Loucy (cell line): ENCODE data around the gene CFP.

Source experiments
- H2AFZ ChIP-seq: fragments of 200-600 bp; sonication (generic); 2 replicates; pipeline ENCODE4 v1.6.0; 2016; ENCODE audit warnings: antibody characterized with exemption, mild to moderate bottlenecking, low read length, moderate library complexity
- H3F3A ChIP-seq: fragments of 200-600 bp; 2 replicates; pipeline ENCODE4 v1.6.0; 2016; ENCODE audit warnings: antibody characterized with exemption, low read depth, mild to moderate bottlenecking
- H3K27me3 ChIP-seq: fragments of 200-600 bp; sonication (generic); 2 replicates; pipeline ENCODE4 v1.6.1; 2014; ENCODE audit warnings: low read length, mild to moderate bottlenecking; ENCODE audit not compliant: insufficient read depth, poor library complexity, severe bottlenecking
- H3K36me3 ChIP-seq: fragments of 200-600 bp; sonication (generic); 2 replicates; pipeline ENCODE4 v1.6.1; 2016; ENCODE audit warnings: low read length; ENCODE audit not compliant: insufficient read depth
- H3K4me1 ChIP-seq: fragments of 200-600 bp; sonication (generic); 2 replicates; pipeline ENCODE4 v1.5.1; 2014; ENCODE audit warnings: low read length, mild to moderate bottlenecking; ENCODE audit not compliant: insufficient read depth, poor library complexity, severe bottlenecking
- H3K4me2 ChIP-seq: fragments of 200-600 bp; sonication (generic); 2 replicates; pipeline ENCODE4 v1.6.0; 2014; ENCODE audit warnings: antibody characterized with exemption, low read length, low read depth, mild to moderate bottlenecking; ENCODE audit not compliant: poor library complexity, severe bottlenecking
- H3K4me3 ChIP-seq: fragments of 200-600 bp; sonication (generic); 2 replicates; pipeline ENCODE4 v1.5.1; 2014; ENCODE audit warnings: low read length, mild to moderate bottlenecking, mixed read lengths; ENCODE audit not compliant: poor library complexity, severe bottlenecking
- H3K79me2 ChIP-seq: fragments of 200-600 bp; sonication (generic); 2 replicates; pipeline ENCODE4 v1.6.1; 2014; ENCODE audit warnings: low read length; ENCODE audit not compliant: insufficient read depth
- H3K9ac ChIP-seq: fragments of 200-600 bp; sonication (generic); 2 replicates; pipeline ENCODE4 v1.6.0; 2014; ENCODE audit warnings: mild to moderate bottlenecking, low read depth, low read length, moderate library complexity; ENCODE audit not compliant: poor library complexity, severe bottlenecking
- H3K9me2 ChIP-seq: fragments of 200-600 bp; sonication (generic); replicated peaks from 2 replicates; pipeline ENCODE4 v1.6.1; 2016; ENCODE audit warnings: low read depth, low read length, mixed read lengths
- H3K9me3 ChIP-seq: fragments of 200-600 bp; sonication (generic); 2 replicates; pipeline ENCODE4 v1.6.1; 2014; ENCODE audit warnings: mild to moderate bottlenecking, antibody characterized with exemption, low read length, low read depth; ENCODE audit not compliant: insufficient read depth
- H4K20me1 ChIP-seq: fragments of 200-600 bp; sonication (generic); 2 replicates; pipeline ENCODE4 v1.6.0; 2014; ENCODE audit warnings: antibody characterized with exemption, low read length, mild to moderate bottlenecking; ENCODE audit not compliant: insufficient read depth, poor library complexity, severe bottlenecking
- EZH2phosphoT487 ChIP-seq: fragments of 200-600 bp; IDR thresholded peaks from 2 replicates; pipeline ENCODE4 v1.6.1; 2018; ENCODE audit warnings: antibody characterized with exemption, mild to moderate bottlenecking, moderate library complexity, borderline replicate concordance
- TF ChIP-seq, protein P1 (sequence below): fragments of 200-600 bp; sonication (generic); conservative IDR thresholded peaks from 2 replicates; pipeline ENCODE4 v1.5.1; 2014; ENCODE audit warnings: mild to moderate bottlenecking, antibody characterized with exemption, low read length

Gene CFP

DNA sequence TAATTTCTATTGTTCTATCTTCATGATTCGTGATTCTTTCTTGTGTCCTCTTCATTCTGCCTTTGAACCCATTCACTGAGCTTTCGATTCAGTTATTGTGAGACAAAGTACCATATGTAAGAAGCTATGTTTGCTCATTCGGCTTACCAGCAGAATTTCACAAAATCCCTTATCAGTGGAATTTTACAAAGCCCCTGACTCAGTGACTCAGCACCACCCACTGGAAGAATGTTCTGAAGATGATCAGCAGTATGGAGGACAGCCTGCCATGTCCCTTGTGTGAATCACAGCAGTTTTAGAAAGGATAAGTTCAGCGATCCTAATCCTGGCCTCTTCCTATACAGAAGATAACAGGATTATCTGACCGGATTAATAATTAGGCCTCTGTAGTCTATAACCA, 35.0 kb upstream of the CFP start:
- Histone ChIP-seq H3K79me2 (no peaks in the 10 kb centered on the region), H4K20me1 (no peaks in the 10 kb centered on the region), H3K9ac (no peak overlapping the region), H3K36me3 (no peaks in the 10 kb centered on the region), H3K4me3 (no peak overlapping the region), H3K9me3 (no peaks in the 10 kb centered on the region), H2AFZ (no peak overlapping the region), H3K4me1 (peaks cover 3% of the 10 kb centered on the region), H3K4me2 (no peak overlapping the region), H3K9me2 (no peaks in the 10 kb centered on the region), H3F3A (no peaks in the 10 kb centered on the region), H3K27me3 (no peaks in the 10 kb centered on the region)
- TF ChIP-seq, protein P1, sequence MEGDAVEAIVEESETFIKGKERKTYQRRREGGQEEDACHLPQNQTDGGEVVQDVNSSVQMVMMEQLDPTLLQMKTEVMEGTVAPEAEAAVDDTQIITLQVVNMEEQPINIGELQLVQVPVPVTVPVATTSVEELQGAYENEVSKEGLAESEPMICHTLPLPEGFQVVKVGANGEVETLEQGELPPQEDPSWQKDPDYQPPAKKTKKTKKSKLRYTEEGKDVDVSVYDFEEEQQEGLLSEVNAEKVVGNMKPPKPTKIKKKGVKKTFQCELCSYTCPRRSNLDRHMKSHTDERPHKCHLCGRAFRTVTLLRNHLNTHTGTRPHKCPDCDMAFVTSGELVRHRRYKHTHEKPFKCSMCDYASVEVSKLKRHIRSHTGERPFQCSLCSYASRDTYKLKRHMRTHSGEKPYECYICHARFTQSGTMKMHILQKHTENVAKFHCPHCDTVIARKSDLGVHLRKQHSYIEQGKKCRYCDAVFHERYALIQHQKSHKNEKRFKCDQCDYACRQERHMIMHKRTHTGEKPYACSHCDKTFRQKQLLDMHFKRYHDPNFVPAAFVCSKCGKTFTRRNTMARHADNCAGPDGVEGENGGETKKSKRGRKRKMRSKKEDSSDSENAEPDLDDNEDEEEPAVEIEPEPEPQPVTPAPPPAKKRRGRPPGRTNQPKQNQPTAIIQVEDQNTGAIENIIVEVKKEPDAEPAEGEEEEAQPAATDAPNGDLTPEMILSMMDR = no peak
- TF ChIP-seq EZH2phosphoT487 = no peak

DNA sequence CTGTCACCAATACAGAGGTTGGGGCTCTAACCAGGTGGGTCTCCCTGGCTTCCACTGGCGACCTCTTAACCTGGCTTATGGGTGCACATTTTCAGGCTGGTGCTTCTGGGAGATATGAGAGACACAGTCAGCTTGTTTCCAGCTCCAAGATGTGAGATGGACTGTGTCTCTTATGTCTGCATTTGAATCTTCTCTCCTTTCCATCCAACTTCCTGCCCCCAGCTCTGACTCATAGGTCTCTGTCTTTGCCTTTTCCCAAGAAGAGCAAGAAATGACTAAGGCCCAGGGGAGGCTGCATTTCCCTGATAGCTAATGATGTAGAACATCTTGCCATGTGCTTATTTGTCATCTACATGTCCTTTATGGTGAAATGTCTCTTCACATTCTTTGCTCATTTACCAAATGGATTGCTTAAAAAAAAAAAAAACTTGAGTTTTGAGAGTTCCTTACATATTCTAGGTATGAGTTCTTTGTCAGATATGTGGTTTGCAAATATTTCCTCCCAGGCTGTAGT, 32.5 kb upstream of the CFP start:
- TF ChIP-seq EZH2phosphoT487 = no peak
- TF ChIP-seq, protein P1 = no peak
- no peak overlapping the region for H3K4me2 ChIP-seq
- H4K20me1 ChIP-seq = peaks cover 10% of the 10 kb centered on the region
- H3K4me1 ChIP-seq = peaks cover 18% of the 10 kb centered on the region
- H2AFZ ChIP-seq = no peak overlapping the region
- no peaks in the 10 kb centered on the region for H3K27me3 ChIP-seq
- no peaks in the 10 kb centered on the region for H3K9me3 ChIP-seq
- H3F3A ChIP-seq = no peaks in the 10 kb centered on the region
- H3K9ac ChIP-seq = no peak overlapping the region
- H3K9me2 ChIP-seq = no peaks in the 10 kb centered on the region
- H3K4me3 ChIP-seq = no peak overlapping the region
- no peaks in the 10 kb centered on the region; the same call in 1 of the 2 replicates for H3K36me3 ChIP-seq
- peaks cover 13% of the 10 kb centered on the region for H3K79me2 ChIP-seq

DNA sequence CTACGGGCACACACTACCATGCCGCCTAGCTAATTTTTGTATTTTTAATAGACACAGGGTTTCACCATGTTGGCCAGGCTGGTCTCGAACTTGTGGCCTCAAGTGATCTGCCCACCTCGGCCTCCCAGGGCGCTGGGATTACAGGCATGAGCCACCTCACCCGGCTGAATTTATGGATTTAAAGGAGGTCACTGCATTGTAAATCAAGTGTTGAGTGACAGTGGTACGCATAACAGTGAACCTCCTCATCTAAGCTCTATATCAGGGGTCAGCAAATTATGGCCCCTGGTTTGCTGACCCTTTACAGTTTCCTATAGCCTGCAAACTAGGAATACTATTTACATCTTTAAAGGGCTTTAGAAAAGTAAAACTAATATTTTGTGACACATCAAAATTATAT, 31.8 kb upstream of the CFP start:
- Histone ChIP-seq H3K4me2 (no peak overlapping the region), H3F3A (no peaks in the 10 kb centered on the region), H3K79me2 (peaks cover 19% of the 10 kb centered on the region), H3K4me3 (no peak overlapping the region), H4K20me1 (peaks cover 10% of the 10 kb centered on the region), H3K36me3 (peaks cover 3% of the 10 kb centered on the region; the same call in 1 of the 2 replicates), H3K9ac (no peak overlapping the region), H3K27me3 (no peaks in the 10 kb centered on the region), H3K9me3 (no peaks in the 10 kb centered on the region), H3K9me2 (no peaks in the 10 kb centered on the region), H3K4me1 (peaks cover 20% of the 10 kb centered on the region), H2AFZ (no peak overlapping the region)
- TF ChIP-seq EZH2phosphoT487 = no peak
- TF ChIP-seq, protein P1 = no peak
